ENCODE data around the gene SLC35F3.
"Not testable (repeated sequence)": the region's sequence is repeated elsewhere in the genome, so short reads cannot be mapped to it uniquely, and the experiment has no call there.

The SLC35F3 gene

GRCh38 chr1:234175363-234175762 lies 270.9 kb downstream of the SLC35F3 start:
- no peak overlapping the region for H3K4me3 ChIP-seq (ENCODE audit: low read depth in 1 of 5, low read length in 5 of 5)
- peaks cover 0 to 13% (median 7%) of the 10 kb centered on the region in 5 donors for H3K27me3 ChIP-seq (ENCODE audit: control insufficient read depth in 5 of 5, insufficient read depth in 4 of 5, low read length in 5 of 5)
- peaks cover 0 to 2% (median 0%) of the 10 kb centered on the region in 5 donors for H3K9me3 ChIP-seq (ENCODE audit: control insufficient read depth in 5 of 5, low read length in 5 of 5)
- H3K27ac ChIP-seq (ENCODE audit: low read depth, low read length): no peak overlapping the region
- H3K9ac ChIP-seq (ENCODE audit: low read length in 5 of 5): no peak overlapping the region
- no peaks in the 10 kb centered on the region for H3K4me1 ChIP-seq (ENCODE audit: control insufficient read depth in 5 of 5, insufficient read depth in 5 of 5, low read length in 5 of 5)
- no peaks in the 10 kb centered on the region for H3K36me3 ChIP-seq (ENCODE audit: control insufficient read depth in 5 of 5, insufficient read depth in 5 of 5, low read length in 5 of 5)

DNA sequence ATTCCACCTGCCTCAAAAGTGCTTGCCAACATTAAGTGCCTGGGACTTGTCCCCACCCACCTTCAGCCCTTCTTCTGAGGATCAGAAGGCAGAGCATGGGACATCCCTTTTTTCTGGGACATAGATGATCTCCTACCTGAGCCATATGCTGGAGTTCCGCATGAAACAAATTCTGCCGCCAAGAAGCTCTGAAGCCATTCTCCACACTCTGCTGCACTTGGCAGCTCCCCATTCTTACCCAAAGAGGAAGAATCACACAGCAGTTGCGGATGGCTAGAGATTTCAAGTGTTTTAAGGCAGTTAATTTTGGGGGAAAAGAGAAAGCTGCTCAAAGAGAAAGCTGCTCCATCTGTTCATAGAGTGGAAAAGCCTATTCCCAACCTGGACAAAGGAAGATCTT lies 271.5 kb downstream of the SLC35F3 start:
- Histone ChIP-seq H3K27me3 (ENCODE audit: control insufficient read depth in 5 of 5, insufficient read depth in 4 of 5, low read length in 5 of 5) (peaks cover 0 to 12% (median 3%) of the 10 kb centered on the region in 5 donors), H3K27ac (ENCODE audit: low read depth, low read length) (no peak overlapping the region), H3K36me3 (ENCODE audit: control insufficient read depth in 5 of 5, insufficient read depth in 5 of 5, low read length in 5 of 5) (no peaks in the 10 kb centered on the region), H3K4me3 (ENCODE audit: low read depth in 1 of 5, low read length in 5 of 5) (no peak overlapping the region), H3K9ac (ENCODE audit: low read length in 5 of 5) (no peak overlapping the region), H3K9me3 (ENCODE audit: control insufficient read depth in 5 of 5, low read length in 5 of 5) (peaks cover 0 to 2% (median 0%) of the 10 kb centered on the region in 5 donors), H3K4me1 (ENCODE audit: control insufficient read depth in 5 of 5, insufficient read depth in 5 of 5, low read length in 5 of 5) (no peaks in the 10 kb centered on the region)

GRCh38 chr1:234176847-234177246 lies 272.4 kb downstream of the SLC35F3 start:
- not testable (repeated sequence) for H3K9ac ChIP-seq (ENCODE audit: low read length in 5 of 5); H3K27ac ChIP-seq (ENCODE audit: low read depth, low read length); H3K4me1 ChIP-seq (ENCODE audit: control insufficient read depth in 5 of 5, insufficient read depth in 5 of 5, low read length in 5 of 5); H3K4me3 ChIP-seq (ENCODE audit: low read depth in 1 of 5, low read length in 5 of 5); H3K9me3 ChIP-seq (ENCODE audit: control insufficient read depth in 5 of 5, low read length in 5 of 5); H3K36me3 ChIP-seq (ENCODE audit: control insufficient read depth in 5 of 5, insufficient read depth in 5 of 5, low read length in 5 of 5)
- H3K27me3 ChIP-seq (ENCODE audit: control insufficient read depth in 5 of 5, insufficient read depth in 4 of 5, low read length in 5 of 5): peaks cover 0 to 12% (median 3%) of the 10 kb centered on the region in 5 donors

DNA sequence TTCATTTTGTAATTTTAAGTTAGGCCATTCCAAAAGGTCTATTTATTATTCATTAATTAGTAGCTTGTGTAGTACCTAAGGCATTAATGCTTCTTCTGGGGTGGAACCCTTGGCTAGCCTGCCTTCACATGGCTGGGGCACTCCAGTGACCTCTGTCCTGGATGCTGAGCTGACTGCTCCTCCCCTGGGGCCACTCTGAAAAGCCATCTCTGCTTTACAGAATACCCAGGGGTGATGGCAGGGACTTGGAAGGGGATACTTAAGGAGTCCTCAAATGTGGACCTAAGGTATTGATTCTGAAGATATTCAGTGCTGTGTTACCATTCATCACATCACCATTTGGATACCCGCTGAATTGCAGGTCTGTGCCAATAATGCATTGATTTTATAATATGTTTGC lies 281.0 kb downstream of the SLC35F3 start:
- Histone ChIP-seq H3K36me3 (ENCODE audit: control insufficient read depth in 5 of 5, insufficient read depth in 5 of 5, low read length in 5 of 5) (no peaks in the 10 kb centered on the region), H3K27me3 (ENCODE audit: control insufficient read depth in 5 of 5, insufficient read depth in 4 of 5, low read length in 5 of 5) (peaks cover 0 to 5% (median 3%) of the 10 kb centered on the region in 5 donors), H3K9me3 (ENCODE audit: control insufficient read depth in 5 of 5, low read length in 5 of 5) (peaks cover 0 to 4% (median 2%) of the 10 kb centered on the region in 5 donors), H3K4me3 (ENCODE audit: low read depth in 1 of 5, low read length in 5 of 5) (no peak overlapping the region), H3K4me1 (ENCODE audit: control insufficient read depth in 5 of 5, insufficient read depth in 5 of 5, low read length in 5 of 5) (no peaks in the 10 kb centered on the region), H3K9ac (ENCODE audit: low read length in 5 of 5) (no peak overlapping the region), H3K27ac (ENCODE audit: low read depth, low read length) (no peak overlapping the region)

DNA sequence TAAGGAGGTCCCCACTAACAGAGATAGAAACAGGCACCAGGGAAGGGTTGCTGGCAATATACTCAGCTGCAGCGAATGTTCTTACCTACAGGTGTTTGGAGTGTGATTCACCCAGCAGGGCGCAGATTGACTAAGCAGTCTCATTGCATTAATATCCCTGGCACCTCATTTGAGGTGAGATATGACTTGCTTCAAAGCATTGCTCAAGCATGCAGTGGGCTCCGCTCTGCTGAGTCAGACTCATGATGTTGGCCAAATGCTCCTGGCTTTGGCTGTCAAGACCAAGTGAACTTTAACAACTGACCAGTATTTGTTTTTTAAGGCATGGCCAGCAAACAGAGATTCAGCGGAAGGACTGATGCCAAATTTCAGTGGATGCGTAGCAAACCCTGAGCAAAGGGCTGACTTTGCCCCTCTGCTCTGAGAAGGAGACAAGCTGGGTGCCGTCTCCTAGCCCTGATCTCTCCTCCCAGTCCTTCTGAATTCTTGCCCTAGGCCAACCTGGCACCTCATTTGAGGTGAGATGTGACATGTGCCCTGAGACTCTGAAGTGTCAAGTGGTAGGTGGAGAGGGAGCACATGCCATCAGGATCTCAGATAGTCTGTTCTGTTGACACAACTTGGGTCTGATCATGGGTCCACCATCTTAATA lies 281.7 kb downstream of the SLC35F3 start:
- Histone ChIP-seq H3K4me3 (ENCODE audit: low read depth in 1 of 5, low read length in 5 of 5) (no peak overlapping the region), H3K27ac (ENCODE audit: low read depth, low read length) (no peak overlapping the region), H3K4me1 (ENCODE audit: control insufficient read depth in 5 of 5, insufficient read depth in 5 of 5, low read length in 5 of 5) (no peaks in the 10 kb centered on the region), H3K27me3 (ENCODE audit: control insufficient read depth in 5 of 5, insufficient read depth in 4 of 5, low read length in 5 of 5) (peaks cover 0 to 5% (median 3%) of the 10 kb centered on the region in 5 donors), H3K9me3 (ENCODE audit: control insufficient read depth in 5 of 5, low read length in 5 of 5) (peaks cover 0 to 7% (median 4%) of the 10 kb centered on the region in 5 donors), H3K36me3 (ENCODE audit: control insufficient read depth in 5 of 5, insufficient read depth in 5 of 5, low read length in 5 of 5) (no peaks in the 10 kb centered on the region), H3K9ac (ENCODE audit: low read length in 5 of 5) (no peak overlapping the region)

GRCh38 chr1:234188454-234188792 lies 283.9 kb downstream of the SLC35F3 start:
- Histone ChIP-seq H3K4me1 (ENCODE audit: control insufficient read depth in 5 of 5, insufficient read depth in 5 of 5, low read length in 5 of 5) (no peaks in the 10 kb centered on the region), H3K9ac (ENCODE audit: low read length in 5 of 5) (no peak overlapping the region), H3K36me3 (ENCODE audit: control insufficient read depth in 5 of 5, insufficient read depth in 5 of 5, low read length in 5 of 5) (no peaks in the 10 kb centered on the region), H3K4me3 (ENCODE audit: low read depth in 1 of 5, low read length in 5 of 5) (no peak overlapping the region), H3K27ac (ENCODE audit: low read depth, low read length) (no peak overlapping the region), H3K27me3 (ENCODE audit: control insufficient read depth in 5 of 5, insufficient read depth in 4 of 5, low read length in 5 of 5) (peaks cover 0 to 5% (median 3%) of the 10 kb centered on the region in 5 donors), H3K9me3 (ENCODE audit: control insufficient read depth in 5 of 5, low read length in 5 of 5) (peaks cover 0 to 8% (median 6%) of the 10 kb centered on the region in 5 donors)

DNA sequence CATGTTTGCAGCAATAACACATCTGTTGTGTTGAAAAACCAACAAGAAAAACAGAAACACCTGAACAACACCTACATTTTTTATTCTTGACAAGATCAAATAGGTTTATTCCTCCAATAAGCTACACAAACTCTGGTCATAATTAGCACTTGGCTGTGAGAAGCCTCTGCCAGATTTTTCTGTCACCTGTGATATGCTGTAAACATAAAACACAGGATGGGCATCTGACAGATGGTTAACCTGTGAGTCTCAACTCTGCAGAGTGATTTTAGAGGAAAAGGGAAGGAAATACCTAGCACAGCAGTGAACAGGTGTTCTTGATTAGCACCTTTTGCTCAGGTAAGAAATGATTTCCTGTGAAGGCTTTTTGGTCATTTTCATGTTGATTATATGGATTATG lies 293.4 kb downstream of the SLC35F3 start:
- no peak overlapping the region for H3K9ac ChIP-seq (ENCODE audit: low read length in 5 of 5)
- H3K9me3 ChIP-seq (ENCODE audit: control insufficient read depth in 5 of 5, low read length in 5 of 5): peaks cover 3 to 14% (median 6%) of the 10 kb centered on the region in 5 donors
- H3K4me3 ChIP-seq (ENCODE audit: low read depth in 1 of 5, low read length in 5 of 5): no peak overlapping the region
- H3K36me3 ChIP-seq (ENCODE audit: control insufficient read depth in 5 of 5, insufficient read depth in 5 of 5, low read length in 5 of 5): no peaks in the 10 kb centered on the region
- H3K4me1 ChIP-seq (ENCODE audit: control insufficient read depth in 5 of 5, insufficient read depth in 5 of 5, low read length in 5 of 5): no peaks in the 10 kb centered on the region
- peaks cover 0 to 8% (median 0%) of the 10 kb centered on the region in 5 donors for H3K27me3 ChIP-seq (ENCODE audit: control insufficient read depth in 5 of 5, insufficient read depth in 4 of 5, low read length in 5 of 5)
- no peak overlapping the region for H3K27ac ChIP-seq (ENCODE audit: low read depth, low read length)

DNA sequence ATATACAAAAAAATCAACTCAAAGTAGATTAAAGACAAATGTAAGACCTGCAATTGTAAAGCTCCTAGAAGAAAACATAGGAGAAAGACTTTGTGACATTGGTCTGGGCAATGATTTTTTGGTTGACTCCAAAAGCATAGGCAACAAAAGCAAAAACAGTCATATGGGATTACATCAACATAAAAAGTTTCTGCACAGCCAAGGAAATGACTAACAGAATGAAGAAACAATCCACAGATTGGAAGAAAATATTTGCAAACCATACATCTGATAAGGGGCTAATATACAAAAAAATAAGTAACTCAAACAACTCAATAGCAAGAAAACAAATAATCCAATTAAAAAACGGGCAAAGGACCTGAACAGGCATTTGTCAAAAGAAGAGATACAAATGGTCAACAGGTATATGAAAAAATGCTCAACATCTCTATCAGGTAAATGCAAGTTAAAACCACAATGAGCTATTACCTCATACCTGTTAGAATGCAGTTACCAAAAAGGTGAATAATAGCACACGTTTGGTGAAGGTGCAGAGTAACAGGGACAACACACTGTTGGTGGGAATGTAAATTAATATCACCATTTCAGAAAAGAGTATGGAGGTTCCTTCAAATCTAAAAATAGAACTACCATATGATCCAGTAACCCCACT lies 295.1 kb downstream of the SLC35F3 start:
- no peaks in the 10 kb centered on the region for H3K36me3 ChIP-seq (ENCODE audit: control insufficient read depth in 5 of 5, insufficient read depth in 5 of 5, low read length in 5 of 5)
- no peak overlapping the region for H3K27ac ChIP-seq (ENCODE audit: low read depth, low read length)
- peaks cover 0 to 8% (median 0%) of the 10 kb centered on the region in 5 donors for H3K27me3 ChIP-seq (ENCODE audit: control insufficient read depth in 5 of 5, insufficient read depth in 4 of 5, low read length in 5 of 5)
- peaks cover 3 to 14% (median 6%) of the 10 kb centered on the region in 5 donors for H3K9me3 ChIP-seq (ENCODE audit: control insufficient read depth in 5 of 5, low read length in 5 of 5)
- no peak overlapping the region for H3K4me3 ChIP-seq (ENCODE audit: low read depth in 1 of 5, low read length in 5 of 5)
- no peak overlapping the region for H3K9ac ChIP-seq (ENCODE audit: low read length in 5 of 5)
- H3K4me1 ChIP-seq (ENCODE audit: control insufficient read depth in 5 of 5, insufficient read depth in 5 of 5, low read length in 5 of 5): no peaks in the 10 kb centered on the region

DNA sequence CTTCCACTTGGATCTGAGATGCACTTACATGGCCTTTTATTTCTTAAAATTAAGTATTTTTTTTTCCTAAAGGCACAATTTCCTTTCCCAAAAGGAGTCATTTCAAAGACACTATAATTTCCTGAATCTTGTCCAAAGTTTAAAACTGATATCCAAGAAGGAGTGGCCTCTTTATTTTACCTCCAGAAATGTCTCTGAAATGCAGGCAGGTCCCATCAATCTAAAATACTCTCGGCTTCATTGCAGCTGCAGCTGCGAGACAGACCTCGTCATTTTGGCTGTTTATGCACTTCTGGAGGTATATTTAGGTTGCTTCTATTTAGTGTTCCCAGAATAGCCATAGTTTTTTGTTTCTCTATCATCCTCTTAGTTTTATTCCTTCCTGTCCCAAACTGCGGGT lies 296.1 kb downstream of the SLC35F3 start:
- no peak overlapping the region for H3K4me3 ChIP-seq (ENCODE audit: low read depth in 1 of 5, low read length in 5 of 5)
- H3K9ac ChIP-seq (ENCODE audit: low read length in 5 of 5): no peak overlapping the region
- no peaks in the 10 kb centered on the region for H3K4me1 ChIP-seq (ENCODE audit: control insufficient read depth in 5 of 5, insufficient read depth in 5 of 5, low read length in 5 of 5)
- peaks cover 0 to 8% (median 0%) of the 10 kb centered on the region in 5 donors for H3K27me3 ChIP-seq (ENCODE audit: control insufficient read depth in 5 of 5, insufficient read depth in 4 of 5, low read length in 5 of 5)
- no peaks in the 10 kb centered on the region for H3K36me3 ChIP-seq (ENCODE audit: control insufficient read depth in 5 of 5, insufficient read depth in 5 of 5, low read length in 5 of 5)
- no peak overlapping the region for H3K27ac ChIP-seq (ENCODE audit: low read depth, low read length)
- peaks cover 3 to 14% (median 5%) of the 10 kb centered on the region in 5 donors for H3K9me3 ChIP-seq (ENCODE audit: control insufficient read depth in 5 of 5, low read length in 5 of 5)

- peaks cover 3 to 14% (median 5%) of the 10 kb centered on the region in 5 donors for H3K9me3 ChIP-seq (ENCODE audit: control insufficient read depth in 5 of 5, low read length in 5 of 5)
- H3K4me1 ChIP-seq (ENCODE audit: control insufficient read depth in 5 of 5, insufficient read depth in 5 of 5, low read length in 5 of 5): no peaks in the 10 kb centered on the region
- H3K27me3 ChIP-seq (ENCODE audit: control insufficient read depth in 5 of 5, insufficient read depth in 4 of 5, low read length in 5 of 5): peaks cover 0 to 5% (median 0%) of the 10 kb centered on the region in 5 donors
- H3K4me3 ChIP-seq (ENCODE audit: low read depth in 1 of 5, low read length in 5 of 5): no peak overlapping the region
- H3K9ac ChIP-seq (ENCODE audit: low read length in 5 of 5): no peak overlapping the region
- H3K27ac ChIP-seq (ENCODE audit: low read depth, low read length): no peak overlapping the region
- no peaks in the 10 kb centered on the region for H3K36me3 ChIP-seq (ENCODE audit: control insufficient read depth in 5 of 5, insufficient read depth in 5 of 5, low read length in 5 of 5)
These were observed 297.1 kb downstream of the SLC35F3 start for GRCh38 chr1:234201600-234201999.

Measured in subcutaneous abdominal adipose tissue (tissue), 5 donors.